ENCODE data around the gene DISC1. TPM values are rescaled to one million over a fixed set of nuclear protein-coding genes. Genes with fewer than 3 reads are reported as not detected.

The DISC1 gene
- total RNA-seq, result 1 to 10 TPM; 2.3 to 7.0 TPM

DNA sequence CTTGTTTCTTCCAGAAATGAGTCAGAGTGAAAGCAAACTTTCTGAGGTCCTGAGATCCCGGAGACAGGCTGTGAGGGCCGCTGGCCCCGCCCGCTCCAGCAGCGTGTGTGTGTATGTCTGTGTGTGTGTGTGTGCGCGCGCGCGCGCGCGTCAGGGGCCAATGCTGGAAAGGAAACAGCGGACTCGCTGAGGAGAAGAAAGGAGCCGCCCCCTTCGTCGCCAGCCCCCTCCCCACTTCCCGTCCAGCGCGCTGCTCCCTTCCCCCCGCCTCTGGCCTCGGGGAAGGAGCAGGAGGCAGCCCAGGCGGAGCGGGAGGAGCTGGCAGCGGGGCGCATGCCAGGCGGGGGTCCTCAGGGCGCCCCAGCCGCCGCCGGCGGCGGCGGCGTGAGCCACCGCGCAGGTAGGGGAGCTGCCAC, at the start of gene DISC1:
DISC1 (plus strand) TSS at position 256 of the 416 bp plus-strand sequence; CDS start at position 334, 78 bp downstream.
- 1 to 2% methylated on average over 13 to 33 of the region's 38 CpGs for WGBS, 2 donors
- intact Hi-C loops (cut with DNase I), result no loop called here

DNA sequence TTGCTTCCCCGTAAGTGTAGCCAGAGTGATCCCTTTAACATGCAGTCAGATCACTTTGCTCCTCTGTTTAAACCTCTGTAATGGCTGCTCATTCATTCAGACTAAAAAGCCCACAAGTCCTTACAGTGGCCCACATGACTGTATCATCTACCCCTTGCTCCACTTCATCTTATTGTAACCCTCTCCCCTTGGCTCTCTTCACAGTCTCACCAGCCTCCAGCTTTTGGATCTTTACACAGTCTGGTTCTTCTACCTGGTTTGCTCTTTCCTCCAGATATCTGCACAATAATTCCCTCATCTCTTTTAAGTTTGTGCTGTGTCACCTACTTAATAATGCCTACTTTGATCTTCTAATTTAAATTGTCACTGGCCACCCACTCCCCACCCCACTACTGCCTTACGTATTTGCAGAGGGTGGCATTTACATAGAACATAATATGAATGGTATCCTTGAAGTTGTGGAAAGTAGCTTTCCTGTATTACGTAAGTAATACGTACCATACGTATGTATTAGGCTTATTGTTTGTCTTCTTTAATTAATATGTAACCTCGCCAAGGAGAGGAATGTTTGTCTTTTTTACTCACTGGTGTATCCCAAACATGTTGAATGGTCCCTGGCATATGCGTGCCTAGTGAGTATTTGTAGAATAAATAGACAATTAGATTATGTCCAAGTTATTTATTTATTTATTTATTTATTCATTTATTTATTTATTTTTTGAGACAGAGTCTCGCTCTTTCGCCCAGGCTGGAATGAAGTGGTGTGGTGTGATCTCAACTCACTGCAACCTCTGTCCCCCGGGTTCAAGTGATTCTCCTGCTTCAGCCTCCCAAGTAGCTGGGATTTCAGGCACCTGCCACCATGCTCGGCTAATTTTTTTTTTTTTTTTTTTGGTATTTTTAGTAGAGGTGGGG, 49.5 kb upstream of the DISC1 start:
- H3K27ac ChIP-seq, result no peak overlapping the region
- DNase-seq (no peak), ATAC-seq (no peak)
- no peaks in the 10 kb centered on the region for H3K27me3 ChIP-seq
- no peaks in the 10 kb centered on the region for H3K9me3 ChIP-seq
- no peaks in the 10 kb centered on the region for H3K36me3 ChIP-seq (replicated peaks in 1 of 2; ENCODE audit: insufficient read depth in 1 of 2, low read depth in 2 of 2)
- intact Hi-C loops (cut with DNase I), result no loop called here
- no peak overlapping the region for H3K4me3 ChIP-seq
- 79 to 83% methylated on average over 11 of the region's 11 CpGs for WGBS, 2 donors
- TF ChIP-seq POLR2A (IDR thresholded peaks at IDR 0.05), result no peak
- TF ChIP-seq, protein P1, sequence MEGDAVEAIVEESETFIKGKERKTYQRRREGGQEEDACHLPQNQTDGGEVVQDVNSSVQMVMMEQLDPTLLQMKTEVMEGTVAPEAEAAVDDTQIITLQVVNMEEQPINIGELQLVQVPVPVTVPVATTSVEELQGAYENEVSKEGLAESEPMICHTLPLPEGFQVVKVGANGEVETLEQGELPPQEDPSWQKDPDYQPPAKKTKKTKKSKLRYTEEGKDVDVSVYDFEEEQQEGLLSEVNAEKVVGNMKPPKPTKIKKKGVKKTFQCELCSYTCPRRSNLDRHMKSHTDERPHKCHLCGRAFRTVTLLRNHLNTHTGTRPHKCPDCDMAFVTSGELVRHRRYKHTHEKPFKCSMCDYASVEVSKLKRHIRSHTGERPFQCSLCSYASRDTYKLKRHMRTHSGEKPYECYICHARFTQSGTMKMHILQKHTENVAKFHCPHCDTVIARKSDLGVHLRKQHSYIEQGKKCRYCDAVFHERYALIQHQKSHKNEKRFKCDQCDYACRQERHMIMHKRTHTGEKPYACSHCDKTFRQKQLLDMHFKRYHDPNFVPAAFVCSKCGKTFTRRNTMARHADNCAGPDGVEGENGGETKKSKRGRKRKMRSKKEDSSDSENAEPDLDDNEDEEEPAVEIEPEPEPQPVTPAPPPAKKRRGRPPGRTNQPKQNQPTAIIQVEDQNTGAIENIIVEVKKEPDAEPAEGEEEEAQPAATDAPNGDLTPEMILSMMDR (IDR thresholded peaks at IDR 0.05), result no peak
- no peaks in the 10 kb centered on the region for H3K4me1 ChIP-seq

More for the DNA sequence above, at the start of gene DISC1:
- Histone ChIP-seq H3K27ac (peak within 1 kb of the TSS; percentile 13 to 83 (median 68)), H3K4me1 (peaks cover 7% of the 10 kb centered on the region), H3K27me3 (no peaks in the 10 kb centered on the region), H3K9me3 (no peaks in the 10 kb centered on the region), H3K36me3 (replicated peaks in 1 of 2; ENCODE audit: insufficient read depth in 1 of 2, low read depth in 2 of 2) (no peaks in the 10 kb centered on the region), H3K4me3 (peak within 1 kb of the TSS; percentile 57 to 94)
- peak; percentile 58 to 89 (median 84) for DNase-seq
- peak; percentile 87 for ATAC-seq
- TF ChIP-seq POLR2A (IDR thresholded peaks at IDR 0.05), result peak in 1 of 3 donors; percentile 5
- TF ChIP-seq, protein P1 (IDR thresholded peaks at IDR 0.05), result no peak

DNA sequence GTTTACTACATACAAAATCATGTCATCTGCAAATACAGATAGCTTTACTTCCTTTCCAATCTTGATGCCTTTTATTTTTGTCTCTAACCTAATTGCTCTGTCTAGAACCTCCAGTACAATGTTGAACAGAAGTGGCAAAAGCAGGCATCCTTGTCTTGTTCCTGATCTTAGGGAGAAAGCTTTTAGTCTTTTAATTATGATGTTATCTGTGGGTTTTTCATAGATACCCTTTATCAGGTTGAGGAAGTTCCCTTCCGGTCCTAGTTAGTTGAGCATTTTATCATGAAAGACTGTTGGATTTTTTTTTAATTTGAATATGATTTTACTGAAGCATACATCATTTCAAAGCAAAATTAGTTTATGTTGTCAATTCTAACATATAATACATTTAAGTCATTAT, 45.7 kb upstream of the DISC1 start:
- H3K27ac ChIP-seq, result no peak overlapping the region
- H3K4me1 ChIP-seq, result no peaks in the 10 kb centered on the region
- 79 to 91% methylated on average over 1 of the region's 1 CpG for WGBS, 2 donors
- DNase-seq (no peak), ATAC-seq (no peak)
- no peaks in the 10 kb centered on the region for H3K9me3 ChIP-seq
- H3K36me3 ChIP-seq (replicated peaks in 1 of 2; ENCODE audit: insufficient read depth in 1 of 2, low read depth in 2 of 2), result no peaks in the 10 kb centered on the region
- H3K4me3 ChIP-seq, result no peak overlapping the region
- H3K27me3 ChIP-seq, result no peaks in the 10 kb centered on the region
- TF ChIP-seq POLR2A (IDR thresholded peaks at IDR 0.05), result no peak
- TF ChIP-seq, protein P1 (IDR thresholded peaks at IDR 0.05), result no peak
- intact Hi-C loops (cut with DNase I), result no loop called here

DNA sequence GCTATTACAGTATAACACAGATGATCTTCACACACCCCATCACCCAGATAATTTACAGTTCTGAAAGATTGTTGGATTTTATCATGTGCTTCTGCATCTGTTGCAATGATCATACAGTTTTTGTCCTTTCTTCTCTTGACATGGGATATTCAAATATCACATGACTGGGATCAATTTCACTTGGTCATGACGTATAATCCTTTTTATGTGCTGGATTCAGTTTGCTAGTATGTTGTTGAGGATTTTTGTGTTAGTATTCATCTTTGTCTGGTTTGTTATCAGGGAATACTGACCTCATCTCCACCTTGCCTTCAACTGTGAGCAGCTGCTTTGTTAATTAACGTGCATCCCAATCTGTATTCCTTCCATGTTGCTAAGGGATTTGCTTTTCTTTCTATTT, 44.7 kb upstream of the DISC1 start:
- no peak for ATAC-seq
- DNase-seq, result no peak
- no peak overlapping the region for H3K4me3 ChIP-seq
- H3K27me3 ChIP-seq, result no peaks in the 10 kb centered on the region
- TF ChIP-seq, protein P1 (IDR thresholded peaks at IDR 0.05), result no peak
- no peak for TF ChIP-seq POLR2A (IDR thresholded peaks at IDR 0.05)
- no peaks in the 10 kb centered on the region for H3K4me1 ChIP-seq
- H3K27ac ChIP-seq, result no peak overlapping the region
- WGBS, 2 donors, result 69 to 76% methylated on average over 2 of the region's 2 CpGs
- no peaks in the 10 kb centered on the region for H3K36me3 ChIP-seq (replicated peaks in 1 of 2; ENCODE audit: insufficient read depth in 1 of 2, low read depth in 2 of 2)
- H3K9me3 ChIP-seq, result no peaks in the 10 kb centered on the region
- intact Hi-C loops (cut with DNase I), result no loop called here
